HepG2 (cell line): ENCODE measurements around the gene GPR55. TPM values are rescaled to one million over a fixed set of nuclear protein-coding genes. Genes with fewer than 3 reads are reported as not detected.
"Not testable (repeated sequence)": the region's sequence is repeated elsewhere in the genome, so short reads cannot be mapped to it uniquely, and the experiment has no call there.

ENCODE experiments used
- ATAC-seq: fragments of 200-7000 bp; cut with Tn5 transposase; 3 replicates; pipeline ENCODE4 v1.9.1; 2020; ENCODE audit warnings: mild to moderate bottlenecking, moderate library complexity
- BruUV-seq: library from RNA; stranded (reverse); fragments of 400-500 nt; replicated peaks from 2 replicates; lab custom pipeline; 2021; lab: Mats Ljungman, UMichigan
- CTCF ChIA-PET: fragments of 300-600 bp; formaldehyde crosslinking; extraction: SDS; loops from one replicate; lab custom pipeline; 2021; ENCODE audit warnings: low total read pairs, inconsistent platforms, low intra/inter-chr PET ratio; lab: Yijun Ruan, JAX
- POLR2A ChIA-PET: fragments of 350-600 bp; sonication (Branson Sonifier 250); formaldehyde crosslinking; loops from one replicate; lab custom pipeline; 2020; ENCODE audit warnings: antibody characterized with exemption, inconsistent platforms; lab: Yijun Ruan, JAX
- DNase-seq: peaks from one replicate; pipeline ENCODE4 v3.0.0-alpha.2; 2015; ENCODE audit warnings: low spot score
- FAIRE-seq: peaks from 3 replicates; lab custom pipeline; 2011; peaks lifted over from hg19 to GRCh38; lab: Jason Lieb, UNC
- H2AFZ ChIP-seq: one replicate; pipeline ENCODE4 v1.6.1; 2011; ENCODE audit warnings: low read length, inconsistent platforms
- H3K27ac ChIP-seq: fragments of 300-600 bp; 3 replicates; pipeline ENCODE4 v1.8.0; 2011; ENCODE audit warnings: mixed run types, mild to moderate bottlenecking, mixed read lengths, low read length, inconsistent platforms; ENCODE audit not compliant: insufficient read depth; ENCODE audit errors: extremely low read length
- H3K27me3 ChIP-seq, 2 experiments: fragments of 200-600 bp in 1 of 2; 2 replicates in 1 of 2; 3 replicates in 1 of 2; pipeline versions ENCODE4 v1.6.0 to v1.8.0; 2011; ENCODE audit warnings: low read length in 2 of 2, mild to moderate bottlenecking in 2 of 2, moderate library complexity in 2 of 2, inconsistent platforms in 1 of 2; ENCODE audit not compliant: insufficient read depth in 2 of 2, control insufficient read depth in 1 of 2
- H3K36me3 ChIP-seq, 2 experiments: fragments of 200-600 bp in 1 of 2; replicated peaks in 1 of 2; 2 replicates in 1 of 2; 3 replicates in 1 of 2; pipeline versions ENCODE4 v1.5.1 to v1.8.0; 2011; ENCODE audit warnings: low read length in 2 of 2, inconsistent platforms in 1 of 2; ENCODE audit not compliant: insufficient read depth in 2 of 2, control insufficient read depth in 1 of 2
- H3K4me1 ChIP-seq: 2 replicates; pipeline ENCODE4 v1.5.1; 2012; ENCODE audit warnings: low read length, inconsistent platforms; ENCODE audit not compliant: insufficient read depth
- H3K4me2 ChIP-seq: 2 replicates; pipeline ENCODE4 v1.6.0; 2011; ENCODE audit warnings: low read depth, low read length, inconsistent platforms
- H3K4me3 ChIP-seq, 3 experiments: fragments of 200-600 bp in 1 of 3; sonication (generic), shearing (Covaris generic) in 1 of 3; replicated peaks in 1 of 3; 2 replicates each; pipeline ENCODE4 v1.5.1; 2011 to 2016; ENCODE audit warnings: low read length in 3 of 3, inconsistent platforms in 2 of 3, low read depth in 2 of 3, mild to moderate bottlenecking in 2 of 3, control low read depth in 1 of 3, mixed read lengths in 1 of 3; ENCODE audit not compliant: insufficient read depth in 1 of 3
- H3K79me2 ChIP-seq: one replicate; pipeline ENCODE4 v1.6.1; 2011; ENCODE audit warnings: low read length, inconsistent platforms; ENCODE audit not compliant: insufficient read depth
- H3K9ac ChIP-seq: 2 replicates; pipeline ENCODE4 v1.6.0; 2011; ENCODE audit warnings: mild to moderate bottlenecking, low read depth, low read length, inconsistent platforms; ENCODE audit not compliant: insufficient read depth
- H3K9me3 ChIP-seq: 2 replicates; pipeline ENCODE4 v1.5.1; 2012; ENCODE audit warnings: mild to moderate bottlenecking, low read length
- H4K20me1 ChIP-seq: 2 replicates; pipeline ENCODE4 v1.6.0; 2011; ENCODE audit warnings: inconsistent platforms, mild to moderate bottlenecking, low read length, moderate library complexity; ENCODE audit not compliant: insufficient read depth
- ATAD3A ChIP-seq: sonication (generic); formaldehyde crosslinking; IDR thresholded peaks from 2 replicates; pipeline ENCODE4 v1.4.0; 2020; ENCODE audit warnings: missing genetic modification reagents
- HMG20A ChIP-seq: IDR thresholded peaks from 2 replicates; pipeline ENCODE4 v1.6.1; 2016; ENCODE audit warnings: borderline replicate concordance
- RXRA ChIP-seq: sonication (generic); formaldehyde crosslinking; IDR thresholded peaks from 2 replicates; pipeline ENCODE4 v1.5.1; 2020; ENCODE audit warnings: missing genetic modification reagents
- ZNF121 ChIP-seq: sonication (generic); formaldehyde crosslinking; IDR thresholded peaks from 2 replicates; pipeline ENCODE4 v1.5.0; 2020; ENCODE audit warnings: mild to moderate bottlenecking, missing genetic modification reagents
- WGBS: methylation state at CpG from one replicate; pipeline ENCODE4 v1.1.6; 2017; ENCODE audit warnings: low lambda C conversion rate; 5-methylcytosine and 5-hydroxymethylcytosine counted together
- in situ Hi-C: cut with HindIII; loops from 2 replicates; pipeline ENCODE4 v1.10.0; 2017; ENCODE audit warnings: low pct_unique_long_range_greater_than_20kb; ENCODE audit not compliant: extremely low pct_ligation_motif_present
- intact Hi-C: fragments of 100-400 bp; cut with micrococcal nuclease; formaldehyde crosslinking; loops from one replicate; pipeline ENCODE4 v1.10.0; 2022; ENCODE audit not compliant: unreplicated experiment
- polyA plus RNA-seq, 8 experiments: library from polyadenylated mRNA; depleted of rRNA in 3 of 8; stranded (reverse) in 7 of 8; unstranded in 1 of 8; fragments of >200 nt; fragmentation: Illumina TruSeq in 4 of 8; extraction: Trizol in 4 of 8; gene quantifications; 2 replicates each; pipeline versions ENCODE4 v1.2.1 to v1.2.3, GENCODE V29; 2011 to 2016; ENCODE audit warnings: low read depth in 4 of 8, missing spikeins in 1 of 8, mixed read lengths in 1 of 8; ENCODE audit not compliant: insufficient read depth in 1 of 8
- total RNA-seq, 5 experiments: library from RNA; depleted of rRNA; stranded (reverse); fragments of >200 nt; fragmentation: Illumina TruSeq; extraction: Trizol; gene quantifications; 2 replicates each; pipeline ENCODE4 v1.2.3, GENCODE V29; 2016; ENCODE audit warnings: low read depth in 1 of 5
- TF ChIP-seq, protein P1 (sequence below): sonication (generic); formaldehyde crosslinking; IDR thresholded peaks from 2 replicates; pipeline ENCODE4 v1.5.0; 2020; ENCODE audit warnings: mild to moderate bottlenecking, missing genetic modification reagents

Gene GPR55
- total and polyA plus RNA-seq, 2 of the 13 experiments (the other 11 are each of a cell fraction or from before 2014, with no cell fraction given) = not detected

DNA sequence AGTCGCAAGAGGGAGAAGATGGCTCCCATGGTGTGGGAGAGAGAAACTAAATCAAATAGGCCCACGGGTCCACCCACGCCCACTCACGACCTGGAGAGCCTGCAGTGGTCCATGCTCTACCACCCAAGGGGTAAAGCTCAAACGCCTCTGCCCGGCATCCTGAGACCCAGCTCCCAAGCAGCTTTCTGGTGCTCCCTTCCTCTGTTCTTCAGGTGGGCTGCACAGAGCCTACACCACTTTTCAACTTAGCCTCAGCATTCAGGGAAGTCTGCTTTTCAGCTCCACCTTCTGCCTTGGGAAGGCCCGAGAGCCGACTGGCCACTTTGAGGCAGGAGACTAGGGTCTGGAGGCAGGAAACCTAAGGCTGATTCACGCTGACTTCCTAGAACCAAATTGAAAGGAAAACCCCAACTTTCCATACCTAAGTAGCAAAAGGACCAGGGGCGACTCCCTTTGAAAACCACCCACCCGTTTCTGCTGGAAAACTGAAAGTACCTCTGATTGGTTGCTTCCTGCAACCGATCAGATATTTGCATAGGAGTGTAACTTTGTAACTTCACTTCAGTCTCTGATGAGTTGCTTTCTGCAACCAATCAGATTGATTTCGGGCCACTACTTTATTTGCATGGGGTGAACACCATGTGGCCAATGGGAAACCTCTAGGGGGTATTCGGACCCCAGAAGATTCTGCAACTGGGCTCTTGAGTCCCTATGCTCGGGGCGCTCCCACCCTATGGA is 44.0 kb upstream of the GPR55 start (continued):
- TF ChIP-seq RXRA (CRISPR knock-in tag) = no peak
- TF ChIP-seq ATAD3A (CRISPR knock-in tag) = no peak
- no peak for TF ChIP-seq HMG20A (CRISPR knock-in tag)

DNA sequence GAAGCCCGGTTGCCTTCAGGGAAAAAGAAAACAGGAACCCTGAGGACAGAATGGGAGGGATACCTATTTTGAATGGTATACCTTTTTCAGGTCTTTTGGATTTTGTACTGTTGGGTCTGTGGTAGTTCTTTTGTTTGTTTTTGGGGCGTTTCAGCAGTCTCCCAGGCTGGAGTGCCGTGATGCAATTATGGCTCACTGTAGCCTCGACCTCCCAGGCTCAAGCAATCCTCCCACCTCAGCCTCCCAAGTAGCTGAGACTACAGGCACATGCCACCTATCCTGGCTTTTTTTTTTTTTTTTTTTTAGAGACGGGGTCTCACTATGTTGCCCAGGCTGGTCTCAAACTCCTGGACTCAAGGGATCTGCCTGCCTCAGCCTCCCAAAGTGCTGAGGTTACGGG is 43.3 kb upstream of the GPR55 start:
- BruUV-seq, in situ Hi-C loops, H3K79me2 ChIP-seq, POLR2A ChIA-PET, DNase-seq, H2AFZ ChIP-seq, CTCF ChIA-PET, H3K9me3 ChIP-seq, H4K20me1 ChIP-seq, H3K27me3 ChIP-seq, H3K36me3 ChIP-seq, ATAC-seq, FAIRE-seq, intact Hi-C loops, H3K27ac ChIP-seq: not testable (repeated sequence)
- Histone ChIP-seq H3K9ac (peak overlapping the region; percentile 54; the same call in 1 of the 2 replicates), H3K4me2 (peak overlapping the region; percentile 99), H3K4me1 (peaks cover 18% of the 10 kb centered on the region), H3K4me3 (peak overlapping the region in 1 of 3 experiments; percentile 72; a peak in 1 of 6 replicates)
- TF ChIP-seq ZNF121 (CRISPR knock-in tag) = peak; percentile 81; the same call in 1 of the 2 replicates
- TF ChIP-seq, protein P1, sequence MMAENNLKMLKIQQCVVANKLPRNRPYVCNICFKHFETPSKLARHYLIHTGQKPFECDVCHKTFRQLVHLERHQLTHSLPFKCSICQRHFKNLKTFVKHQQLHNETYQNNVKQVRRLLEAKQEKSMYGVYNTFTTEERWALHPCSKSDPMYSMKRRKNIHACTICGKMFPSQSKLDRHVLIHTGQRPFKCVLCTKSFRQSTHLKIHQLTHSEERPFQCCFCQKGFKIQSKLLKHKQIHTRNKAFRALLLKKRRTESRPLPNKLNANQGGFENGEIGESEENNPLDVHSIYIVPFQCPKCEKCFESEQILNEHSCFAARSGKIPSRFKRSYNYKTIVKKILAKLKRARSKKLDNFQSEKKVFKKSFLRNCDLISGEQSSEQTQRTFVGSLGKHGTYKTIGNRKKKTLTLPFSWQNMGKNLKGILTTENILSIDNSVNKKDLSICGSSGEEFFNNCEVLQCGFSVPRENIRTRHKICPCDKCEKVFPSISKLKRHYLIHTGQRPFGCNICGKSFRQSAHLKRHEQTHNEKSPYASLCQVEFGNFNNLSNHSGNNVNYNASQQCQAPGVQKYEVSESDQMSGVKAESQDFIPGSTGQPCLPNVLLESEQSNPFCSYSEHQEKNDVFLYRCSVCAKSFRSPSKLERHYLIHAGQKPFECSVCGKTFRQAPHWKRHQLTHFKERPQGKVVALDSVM (CRISPR knock-in tag) = peak; percentile 95
- WGBS = 26% methylated on average over 6 of the region's 6 CpGs
